ENCODE measurements around the gene NECTIN3.

- TF ChIP-seq CTCF (IDR thresholded peaks at IDR 0.05) (no peak), POLR2A (IDR thresholded peaks at IDR 0.05) (no peak), EP300 (IDR thresholded peaks at IDR 0.05) (no peak)
Measured at GRCh38 chr3:111073218-111073617, 1.6 kb downstream of the NECTIN3 start.

Data from tibial nerve (tissue), 4 donors.